Measurements from ENCODE around the gene DOP1A. TPM values are rescaled to one million over a fixed set of nuclear protein-coding genes. Genes with fewer than 3 reads are reported as not detected.
A peak's percentile ranks its signal among the peaks of the same experiment; 100 is the strongest.

The DOP1A gene
- total and polyA plus RNA-seq, 2 of the 13 experiments (the other 11 are each of a cell fraction or from before 2014, with no cell fraction given) = 5.2 to 16.7 TPM

GRCh38 chr6:83067448-83068439, at the start of gene DOP1A (continued):
- no peak for TF ChIP-seq HDAC6 (IDR thresholded peaks at IDR 0.05; ENCODE audit: low read depth, low read length)
- TF ChIP-seq ZNF101 (CRISPR knock-in tag; IDR thresholded peaks at IDR 0.05; ENCODE audit: borderline replicate concordance, low read depth) = no peak
- peak; percentile 98 for TF ChIP-seq ZMYM4 (CRISPR knock-in tag; IDR thresholded peaks at IDR 0.05)
- TF ChIP-seq ZFAT (CRISPR knock-in tag; conservative IDR thresholded peaks at IDR 0.05) = no peak
- TF ChIP-seq ZKSCAN1 (IDR thresholded peaks at IDR 0.05; ENCODE audit: low read length) = no peak
- TF ChIP-seq TMF1 (CRISPR knock-in tag; IDR thresholded peaks at IDR 0.05; ENCODE audit: low read depth) = no peak
- no peak for TF ChIP-seq ZNF253 (CRISPR knock-in tag; IDR thresholded peaks at IDR 0.05; ENCODE audit: borderline replicate concordance)
- TF ChIP-seq ATF7-NPFF (CRISPR knock-in tag; IDR thresholded peaks at IDR 0.05; ENCODE audit: low read depth) = peak; percentile 97
- TF ChIP-seq NCOA2 (CRISPR knock-in tag; IDR thresholded peaks at IDR 0.05) = no peak
- TF ChIP-seq KLF9 (CRISPR knock-in tag; IDR thresholded peaks at IDR 0.05; ENCODE audit: low read depth) = no peak
- TF ChIP-seq ZNF556 (CRISPR knock-in tag; IDR thresholded peaks at IDR 0.05; ENCODE audit: borderline replicate concordance) = 0 out of 2 replicates have a peak, but pooled peaks have one; percentile 63
- TF ChIP-seq NR2F6 (IDR thresholded peaks at IDR 0.05) = no peak
- TF ChIP-seq NR2F6 (CRISPR knock-in tag; IDR thresholded peaks at IDR 0.05) = peak; percentile 64
- peak; percentile 78 for TF ChIP-seq POLR2G (IDR thresholded peaks at IDR 0.05; ENCODE audit: low read depth, low read length)
- no peak for TF ChIP-seq ATAD3A (CRISPR knock-in tag; IDR thresholded peaks at IDR 0.05)
- TF ChIP-seq ZNF562 (CRISPR knock-in tag; IDR thresholded peaks at IDR 0.05; ENCODE audit: borderline replicate concordance) = no peak
- TF ChIP-seq RAD51 (IDR thresholded peaks at IDR 0.05; ENCODE audit: borderline replicate concordance) = no peak
- no peak for TF ChIP-seq DBP (CRISPR knock-in tag; IDR thresholded peaks at IDR 0.05; ENCODE audit: not compliant biosample characterization)
- TF ChIP-seq ZNF329 (CRISPR knock-in tag; IDR thresholded peaks at IDR 0.05; ENCODE audit: low read depth) = 0 out of 2 replicates have a peak, but pooled peaks have one; percentile 69
- no peak; the same call in 1 of the 2 replicates for TF ChIP-seq SMAD1 (CRISPR knock-in tag; IDR thresholded peaks at IDR 0.05; ENCODE audit: borderline replicate concordance, low read depth)
- TF ChIP-seq PBX2 (CRISPR knock-in tag; IDR thresholded peaks at IDR 0.05) = no peak
- TF ChIP-seq ZNF225 (CRISPR knock-in tag; IDR thresholded peaks at IDR 0.05) = peak; percentile 65; the same call in 1 of the 2 replicates
- TF ChIP-seq ERF (CRISPR knock-in tag; IDR thresholded peaks at IDR 0.05) = peak; percentile 78
- no peak for TF ChIP-seq DDIT3 (CRISPR knock-in tag; IDR thresholded peaks at IDR 0.05)
- TF ChIP-seq ZNF563 (CRISPR knock-in tag; IDR thresholded peaks at IDR 0.05) = no peak
- TF ChIP-seq MTF2 (CRISPR knock-in tag; IDR thresholded peaks at IDR 0.05; ENCODE audit: borderline replicate concordance) = no peak
- TF ChIP-seq ZNF383 (CRISPR knock-in tag; IDR thresholded peaks at IDR 0.05; ENCODE audit: borderline replicate concordance) = no peak
